Fibroblast of the aortic adventitia (primary cell): ENCODE results near the gene SLX4IP. TPM values are rescaled to one million over a fixed set of nuclear protein-coding genes. Genes with fewer than 3 reads are reported as not detected.
A peak's percentile ranks its signal among the peaks of the same experiment; 100 is the strongest.

ENCODE experiments used
- DNase-seq: peaks from one replicate; pipeline ENCODE4 v3.0.0-alpha.2; 2010; ENCODE audit warnings: low read depth
- H3K4me3 ChIP-seq: 2 replicates; pipeline ENCODE4 v1.5.1; 2011; ENCODE audit warnings: low read depth, mild to moderate bottlenecking, control low read depth, low read length, moderate library complexity
- CTCF ChIP-seq: IDR thresholded peaks from 2 replicates; pipeline ENCODE4 v1.5.1; 2011; ENCODE audit warnings: mild to moderate bottlenecking, low read length, control low read depth, inconsistent platforms; ENCODE audit not compliant: insufficient read depth
- total RNA-seq: library from RNA; depleted of rRNA; stranded (reverse); fragments of >200 nt; gene quantifications from 2 replicates; pipeline ENCODE4 v1.2.3, GENCODE V29; 2012; ENCODE audit warnings: low replicate concordance

SLX4IP gene
- total RNA-seq, 1 donor, result 7.0 TPM

DNA sequence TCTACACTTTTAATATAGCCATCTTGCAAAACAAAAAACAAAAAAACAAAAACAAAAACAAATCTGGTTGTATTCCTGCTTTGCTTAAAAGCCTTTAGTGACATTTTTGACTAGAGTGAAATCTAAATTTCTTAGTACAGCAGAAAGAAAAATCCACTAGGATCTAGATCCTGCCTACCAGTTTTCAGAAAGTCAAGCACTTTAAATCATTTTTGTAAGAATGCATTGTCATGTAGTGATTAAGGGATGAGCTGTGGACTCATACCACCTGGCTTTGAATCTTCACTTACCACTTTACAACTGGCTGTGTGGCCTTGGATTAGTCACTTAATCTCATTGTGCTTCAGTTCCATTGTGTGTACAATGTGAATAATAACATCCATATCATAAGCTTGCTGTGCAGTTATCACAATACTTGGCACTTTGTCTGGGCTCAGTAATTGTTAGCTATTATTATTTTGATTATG, 5.1 kb upstream of the SLX4IP start:
- no peak for DNase-seq
- H3K4me3 ChIP-seq, result no peak overlapping the region
- TF ChIP-seq CTCF, result no peak

- no peak for DNase-seq
- H3K4me3 ChIP-seq, result no peak overlapping the region
- TF ChIP-seq CTCF, result no peak
These were observed 4.4 kb upstream of the SLX4IP start for GRCh38 chr20:10430704-10431103.

DNA sequence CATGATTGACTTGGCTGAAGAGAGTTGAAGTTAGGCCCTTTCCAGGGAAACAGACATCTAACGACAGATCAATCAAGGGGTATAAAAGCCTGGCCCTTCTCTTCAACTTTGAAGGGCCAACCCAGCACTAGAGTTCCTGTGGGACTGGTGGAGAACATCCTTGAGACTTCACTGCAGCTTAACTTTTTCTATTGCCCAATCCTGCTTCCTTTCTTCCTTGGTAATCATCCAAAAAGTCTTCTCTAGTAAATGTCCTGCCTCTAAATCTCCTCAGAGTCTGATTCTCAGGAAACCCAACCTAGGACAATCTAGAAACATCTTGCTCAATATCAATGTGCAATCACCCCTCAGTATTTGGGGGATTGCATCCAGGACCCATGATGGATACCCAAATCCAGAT, 3.0 kb upstream of the SLX4IP start:
- no peak overlapping the region for H3K4me3 ChIP-seq
- no peak for TF ChIP-seq CTCF
- no peak for DNase-seq

DNA sequence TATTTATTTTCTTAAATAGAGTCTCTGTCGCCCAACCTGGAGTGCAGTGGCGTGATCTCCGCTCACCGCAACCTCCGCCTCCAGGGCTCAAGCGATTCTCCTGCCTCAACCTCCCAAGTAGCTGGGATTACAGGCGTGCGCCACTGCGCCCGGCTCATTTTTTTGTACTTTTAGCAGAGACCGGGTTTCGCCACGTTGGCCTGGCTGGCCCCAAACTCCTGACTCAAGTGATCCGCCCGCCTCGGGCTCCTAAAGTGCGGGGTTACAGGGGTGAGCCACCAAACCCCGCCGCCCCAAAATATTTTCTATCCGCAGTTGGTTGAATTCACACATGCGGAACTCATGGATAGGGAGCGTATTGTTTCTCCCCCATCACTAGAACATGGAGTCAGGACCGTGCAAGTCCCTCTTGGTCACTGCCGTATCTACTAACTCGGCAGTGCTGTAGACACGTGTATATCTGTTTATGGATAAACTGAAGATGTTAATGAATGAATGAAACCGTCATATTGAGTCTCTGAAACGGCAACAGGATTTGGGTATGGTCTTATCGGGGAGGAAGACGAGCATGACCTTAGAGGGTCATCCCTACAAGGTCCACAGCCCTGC, 2.0 kb upstream of the SLX4IP start:
- no peak for TF ChIP-seq CTCF
- H3K4me3 ChIP-seq, result peak overlapping the region; percentile 89
- no peak for DNase-seq

GRCh38 chr20:10433623-10434466, 1.3 kb upstream of the SLX4IP start, which contains the start of gene MKKS:
Gene MKKS, minus strand, starts transcription at chr20:10434222. Its CDS starts 20,708 bp downstream, at chr20:10413514.
- TF ChIP-seq CTCF, result no peak
- peak; percentile 93 for DNase-seq
- peak within 1 kb of the TSS; percentile 89 for H3K4me3 ChIP-seq

GRCh38 chr20:10434467-10434831, 656 bp upstream of the SLX4IP start:
- peak; percentile 99 for DNase-seq
- H3K4me3 ChIP-seq, result peak overlapping the region; percentile 89
- no peak for TF ChIP-seq CTCF
